ENCODE data around the gene HPS5.
A peak's percentile ranks its signal among the peaks of the same experiment; 100 is the strongest.
"Not testable (repeated sequence)": the region's sequence is repeated elsewhere in the genome, so short reads cannot be mapped to it uniquely, and the experiment has no call there.

HPS5 gene

DNA sequence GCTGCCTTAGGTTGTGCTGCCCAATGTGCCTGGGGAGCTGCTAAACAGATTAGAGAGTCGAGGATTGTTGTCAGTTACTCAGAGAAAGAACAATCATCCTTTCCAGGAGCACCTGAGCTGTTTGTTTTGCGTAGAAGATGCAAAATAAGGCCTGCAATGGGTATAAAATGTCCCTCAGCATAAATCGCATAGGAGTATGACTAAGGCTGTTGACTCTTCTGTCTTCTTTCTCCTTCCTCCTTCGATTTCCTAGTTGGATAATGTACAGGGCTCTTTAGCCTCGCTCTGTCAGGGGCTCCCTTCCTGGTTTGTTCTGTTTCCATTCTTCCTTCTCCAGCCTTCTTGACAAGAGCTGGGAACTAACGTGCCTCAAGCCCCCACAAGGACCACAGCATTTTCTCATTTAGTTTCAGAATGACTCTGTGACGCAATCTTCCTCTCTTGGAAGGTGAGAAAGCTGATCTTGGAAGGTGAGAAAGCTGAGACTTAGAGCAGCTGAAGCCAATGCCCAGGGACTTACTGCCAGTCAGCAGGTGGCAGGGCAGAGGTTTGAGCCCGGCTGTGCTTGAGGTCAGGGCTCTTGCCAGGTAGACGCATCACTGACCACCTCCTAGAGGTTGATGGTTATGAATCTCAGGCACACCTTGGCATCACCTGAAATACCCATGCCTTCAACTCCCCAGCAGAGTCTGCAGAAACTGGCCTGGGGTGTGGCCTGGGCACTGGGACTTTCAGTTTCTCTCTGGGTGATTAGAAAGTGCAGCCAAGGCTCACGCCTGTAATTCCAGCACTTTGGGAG lies 54.4 kb downstream of the HPS5 start:
- DNase-seq: not testable (repeated sequence)

- DNase-seq: no peak
Observed at GRCh38 chr11:18265949-18266348, 56.0 kb downstream of the HPS5 start, which contains the start of gene SAA1. SAA1 (plus strand) TSS chr11:18266264; CDS start chr11:18266888, 624 bp downstream.

GRCh38 chr11:18264677-18265555 lies 57.0 kb downstream of the HPS5 start:
- no peak for DNase-seq

- no peak for DNase-seq
Observed at GRCh38 chr11:18264035-18264434, 57.9 kb downstream of the HPS5 start.

DNA sequence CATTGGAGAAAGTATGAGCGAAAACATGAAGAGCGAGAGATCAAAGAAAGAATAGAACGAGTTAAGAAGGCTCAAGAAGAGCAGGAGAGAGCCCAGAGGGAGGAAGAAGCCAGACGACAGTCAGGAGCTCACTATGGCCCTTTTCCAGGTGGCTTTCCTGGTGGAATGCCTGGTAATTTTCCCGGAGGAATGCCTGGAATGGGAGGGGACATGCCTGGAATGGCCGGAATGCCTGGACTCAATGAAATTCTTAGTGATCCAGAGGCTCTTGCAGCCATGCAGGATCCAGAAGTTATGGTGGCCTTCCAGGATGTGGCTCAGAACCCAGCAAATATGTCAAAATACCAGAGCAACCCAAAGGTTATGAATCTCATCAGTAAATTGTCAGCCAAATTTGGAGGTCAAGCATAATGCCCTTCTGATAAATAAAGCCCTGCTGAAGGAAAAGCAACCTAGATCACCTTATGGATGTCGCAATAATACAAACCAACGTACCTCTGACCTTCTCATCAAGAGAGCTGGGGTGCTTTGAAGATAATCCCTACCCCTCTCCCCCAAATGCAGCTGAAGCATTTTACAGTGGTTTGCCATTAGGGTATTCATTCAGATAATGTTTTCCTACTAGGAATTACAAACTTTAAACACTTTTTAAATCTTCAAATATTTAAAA lies 59.1 kb downstream of the HPS5 start:
- DNase-seq: not testable (repeated sequence)

- DNase-seq: no peak
Observed at GRCh38 chr11:18261721-18262120, 60.2 kb downstream of the HPS5 start.

DNA sequence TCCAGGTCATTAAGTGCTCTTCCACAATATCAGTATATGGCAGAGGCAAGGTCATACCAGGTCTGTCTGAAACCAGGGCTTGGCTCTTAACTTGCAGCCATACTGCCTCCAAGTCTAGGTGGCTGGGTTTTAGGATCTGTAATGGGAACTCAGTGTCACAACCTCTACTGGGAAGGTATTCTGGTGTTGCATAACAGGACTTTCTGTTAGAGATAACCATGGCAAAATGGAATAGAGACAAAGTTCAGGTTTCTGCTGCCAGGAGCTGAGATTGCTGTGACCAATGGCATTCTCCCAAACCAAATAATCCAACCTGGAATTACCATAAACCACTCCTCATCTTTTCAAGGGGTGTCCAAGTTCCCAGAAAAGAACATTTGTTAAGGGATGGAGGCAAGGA lies 62.7 kb downstream of the HPS5 start:
- DNase-seq: no peak

- DNase-seq: no peak
Observed at GRCh38 chr11:18254781-18255361, 67.1 kb downstream of the HPS5 start.

DNA sequence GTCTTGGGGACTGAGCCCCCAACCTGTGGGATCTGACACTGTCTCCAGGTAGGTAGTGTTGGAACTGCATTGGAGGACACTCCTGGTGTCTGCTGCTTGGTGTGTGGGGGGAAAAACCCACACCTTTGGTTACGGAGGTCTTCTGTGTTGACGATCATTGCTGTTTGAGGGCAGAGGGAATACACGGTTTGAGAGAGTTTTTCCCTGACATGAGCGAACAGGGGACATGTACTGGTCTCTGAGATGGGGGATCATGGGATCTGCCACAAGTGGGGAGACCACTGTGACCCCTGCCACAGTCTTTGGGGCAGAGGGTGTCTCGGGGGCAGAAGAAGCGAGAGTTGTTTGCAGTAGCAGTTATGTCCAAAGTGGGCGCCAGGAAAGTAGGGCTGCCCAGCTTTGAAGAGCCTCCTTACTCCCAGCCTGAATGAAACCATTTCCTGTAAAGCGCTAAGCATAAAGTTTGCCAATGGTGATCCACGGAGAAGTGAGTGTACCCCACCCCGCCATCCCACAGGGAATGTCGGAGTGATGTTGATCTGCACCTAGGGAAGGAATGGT lies 68.1 kb downstream of the HPS5 start:
- DNase-seq: no peak

GRCh38 chr11:18253233-18253632 lies 68.7 kb downstream of the HPS5 start:
- DNase-seq: no peak

- no peak for DNase-seq
Observed at GRCh38 chr11:18248561-18248960, 73.4 kb downstream of the HPS5 start, which contains the start of gene SAA2. SAA2 (minus strand) TSS chr11:18248668; CDS start chr11:18248011, 657 bp downstream.

DNA sequence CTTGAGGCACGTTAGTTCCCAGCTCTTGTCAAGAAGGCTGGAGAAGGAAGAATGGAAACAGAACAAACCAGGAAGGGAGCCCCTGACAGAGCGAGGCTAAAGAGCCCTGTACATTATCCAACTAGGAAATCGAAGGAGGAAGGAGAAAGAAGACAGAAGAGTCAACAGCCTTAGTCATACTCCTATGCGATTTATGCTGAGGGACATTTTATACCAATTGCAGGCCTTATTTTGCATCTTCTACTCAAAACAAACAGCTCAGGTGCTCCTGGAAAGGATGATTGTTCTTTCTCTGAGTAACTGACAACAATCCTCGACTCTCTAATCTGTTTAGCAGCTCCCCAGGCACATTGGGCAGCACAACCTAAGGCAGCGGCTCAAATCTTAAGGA lies 74.8 kb downstream of the HPS5 start:
- not testable (repeated sequence) for DNase-seq

DNA sequence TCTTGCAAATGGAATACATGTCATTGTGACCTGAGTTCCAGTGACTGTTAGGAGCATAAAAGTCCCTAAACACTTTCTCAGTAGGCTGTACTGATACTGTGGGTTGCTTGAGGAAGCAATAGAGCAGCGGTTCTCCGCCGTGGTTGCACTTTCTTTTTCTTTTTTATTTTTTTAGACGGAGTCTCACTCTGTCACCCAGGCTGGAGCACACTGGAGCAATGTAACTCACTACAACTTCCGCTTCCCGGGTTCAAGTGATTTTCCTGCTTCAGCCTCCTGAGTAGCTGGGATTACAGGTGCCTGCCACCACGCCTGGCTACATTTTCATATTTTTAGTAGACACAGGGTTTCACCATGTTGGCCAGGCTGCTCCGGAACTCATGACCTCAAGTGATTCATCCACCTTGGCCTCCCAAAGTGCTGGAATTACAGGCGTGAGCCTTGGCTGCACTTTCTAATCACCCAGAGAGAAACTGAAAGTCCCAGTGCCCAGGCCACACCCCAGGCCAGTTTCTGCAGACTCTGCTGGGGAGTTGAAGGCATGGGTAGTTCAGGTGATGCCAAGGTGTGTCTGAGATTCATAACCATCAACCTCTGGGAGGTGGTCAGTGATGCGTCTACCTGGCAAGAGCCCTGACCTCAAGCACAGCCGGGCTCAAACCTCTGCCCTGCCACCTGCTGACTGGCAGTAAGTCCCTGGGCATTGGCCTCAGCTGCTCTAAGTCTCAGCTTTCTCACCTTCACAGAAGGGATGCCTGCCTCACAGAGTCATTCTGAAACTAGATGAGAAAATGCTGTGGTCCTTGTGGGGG lies 75.4 kb downstream of the HPS5 start:
- DNase-seq: not testable (repeated sequence)

DNA sequence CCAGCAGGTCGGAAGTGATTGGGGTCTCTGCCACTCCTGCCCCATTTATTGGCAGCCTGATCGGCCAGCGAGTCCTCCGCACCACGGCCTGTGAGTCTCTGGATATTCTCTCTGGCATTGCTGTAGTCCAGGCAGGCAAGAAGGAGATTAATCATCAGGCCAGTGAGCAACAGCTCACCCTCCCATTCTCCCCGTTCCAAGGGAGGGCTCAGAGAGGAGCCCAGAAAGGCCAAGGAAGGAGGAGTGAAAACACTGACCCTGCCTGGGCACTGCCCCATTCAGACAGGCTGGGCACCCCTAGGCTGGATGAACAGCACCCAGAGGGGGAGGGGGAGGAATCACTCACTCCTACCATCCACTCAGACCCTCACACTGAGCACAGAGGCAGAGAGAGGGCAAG lies 76.5 kb downstream of the HPS5 start:
- no peak for DNase-seq

DNA sequence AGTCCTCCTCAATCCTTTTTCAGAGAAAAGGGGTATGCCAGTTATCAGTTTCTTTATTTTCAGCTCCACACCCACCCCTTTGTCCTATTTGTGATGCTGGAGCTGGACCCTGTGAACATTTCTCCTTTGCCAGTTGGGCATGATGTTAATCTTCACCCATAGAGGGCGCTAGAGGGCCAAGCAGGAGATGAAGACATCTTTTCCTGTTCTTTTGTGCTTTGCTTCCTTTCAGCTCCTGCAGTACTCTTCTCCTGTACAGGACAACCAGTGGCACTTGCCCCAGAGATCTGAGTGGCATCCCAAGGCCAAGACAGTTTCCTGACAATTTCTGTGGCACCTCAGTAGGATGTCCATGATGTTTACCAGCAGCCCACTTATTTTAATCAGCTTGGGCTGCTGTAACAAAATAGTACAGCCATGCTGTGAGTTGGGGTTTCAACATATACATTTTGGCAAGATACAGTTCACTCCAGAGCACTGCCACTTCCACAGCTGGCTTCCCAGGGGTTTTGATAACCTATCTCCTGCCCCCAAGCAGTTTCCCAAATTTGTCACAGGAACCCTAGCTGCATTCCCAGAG lies 78.1 kb downstream of the HPS5 start:
- peak; percentile 65 for DNase-seq

DNA sequence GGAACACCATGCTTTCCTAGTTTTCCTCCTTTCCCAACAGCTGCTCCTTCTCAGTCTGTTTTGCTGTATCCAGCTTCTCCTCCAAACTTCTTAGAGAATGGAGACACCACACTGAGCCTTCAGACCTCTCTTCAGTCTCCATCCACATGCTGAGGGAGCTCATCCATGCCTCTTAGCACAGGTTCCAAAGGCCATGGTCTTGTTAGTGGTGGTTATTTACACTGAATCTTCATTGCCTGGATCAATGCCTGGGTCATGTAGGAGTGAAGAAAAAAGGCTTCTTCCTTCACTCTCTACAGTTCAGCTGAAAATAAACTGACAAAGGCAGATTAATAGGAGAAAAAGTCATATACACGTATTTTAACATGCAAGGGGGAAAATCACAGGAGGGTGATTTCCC lies 82.3 kb downstream of the HPS5 start:
- no peak for DNase-seq

DNA sequence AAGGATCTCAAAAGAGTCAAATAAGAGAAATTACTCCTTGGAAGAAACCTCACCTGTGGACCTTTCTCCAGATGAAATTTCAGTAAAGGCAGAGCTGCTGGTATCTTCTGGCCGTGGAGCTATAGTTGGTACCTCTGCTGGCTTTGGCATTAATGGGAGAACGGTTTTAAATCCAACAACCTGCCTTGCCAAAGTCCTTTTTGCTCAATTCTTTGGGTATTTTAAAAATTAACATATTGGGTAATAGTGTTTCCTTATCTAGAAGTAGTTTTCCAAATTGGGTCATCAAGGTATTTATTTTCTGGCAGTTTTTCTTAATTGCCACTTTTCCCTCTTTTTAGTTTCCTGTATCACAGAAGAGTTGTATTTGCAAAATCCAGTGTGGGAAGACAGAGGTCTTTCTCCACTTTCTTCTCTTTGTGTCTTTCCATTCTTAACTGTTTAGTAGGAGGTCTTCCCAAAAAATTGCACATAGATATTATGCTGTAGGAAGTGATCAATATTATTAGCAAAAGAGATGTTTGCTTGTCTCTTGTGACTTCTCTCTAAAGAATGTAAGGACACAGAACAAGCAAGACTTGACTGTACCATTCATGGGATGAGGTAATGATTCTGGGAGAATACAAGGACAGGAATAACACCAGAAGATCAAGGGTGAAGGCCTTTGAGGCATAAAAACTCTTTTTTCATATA lies 85.1 kb downstream of the HPS5 start, which contains the start of gene SAA4:
Gene SAA4, minus strand, starts transcription at position 139 of the 693 bp plus-strand sequence. CDS start 876 bp downstream, outside the sequence.
- no peak for DNase-seq

DNA sequence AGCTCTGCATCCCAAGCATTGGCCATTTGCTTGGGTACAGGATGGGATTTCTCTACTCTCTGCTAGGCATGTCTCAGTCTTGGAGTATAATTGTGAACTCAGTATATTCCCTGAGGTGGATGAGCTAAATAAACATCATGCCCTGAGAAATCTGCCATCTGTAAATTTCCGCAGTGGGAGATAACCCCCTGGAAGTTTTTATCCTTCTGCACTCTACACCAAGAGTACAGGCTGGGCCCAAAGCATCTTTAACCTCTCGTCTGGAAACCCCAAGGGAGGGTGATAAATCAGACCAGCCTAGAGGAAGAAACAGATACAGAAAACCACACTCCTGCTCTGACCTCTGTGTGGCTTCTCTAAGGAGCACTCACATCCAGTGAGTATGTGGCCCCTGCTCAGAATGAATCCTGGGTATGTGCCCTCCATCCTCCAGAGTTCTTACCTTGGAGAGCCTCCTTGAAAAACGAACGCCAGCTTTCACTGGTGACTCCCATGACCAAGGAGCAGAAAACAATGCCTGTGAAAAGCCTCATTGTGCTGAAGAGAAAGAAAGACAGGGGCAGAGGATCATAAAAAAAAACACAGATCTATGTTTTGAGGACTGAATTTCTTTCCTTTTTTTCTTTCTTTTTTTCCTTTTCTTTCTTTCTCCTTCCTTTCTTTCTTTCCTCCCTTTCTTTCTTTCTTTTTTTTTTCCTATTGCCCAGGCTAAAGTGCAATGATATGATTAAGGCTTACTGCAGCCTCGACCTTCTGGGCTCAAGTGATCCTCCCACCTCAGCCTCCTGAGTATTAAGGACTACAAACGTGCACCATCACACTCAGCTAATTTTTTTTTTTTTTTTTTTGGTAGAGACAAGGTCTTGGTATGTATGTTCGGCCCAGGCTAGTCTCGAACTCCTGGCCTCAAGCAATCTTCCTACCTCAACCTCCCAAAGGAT lies 86.3 kb downstream of the HPS5 start:
- no peak for DNase-seq

- no peak for DNase-seq
Observed at GRCh38 chr11:18233912-18234311, 88.0 kb downstream of the HPS5 start.
